Measurements from ENCODE around the gene RIPPLY2. TPM values are rescaled to one million over a fixed set of nuclear protein-coding genes. Genes with fewer than 3 reads are reported as not detected.

Gene RIPPLY2
- total and polyA plus RNA-seq, 2 of the 4 experiments (the other 2 are of a cell fraction), result 0.32 TPM; not detected in 1

DNA sequence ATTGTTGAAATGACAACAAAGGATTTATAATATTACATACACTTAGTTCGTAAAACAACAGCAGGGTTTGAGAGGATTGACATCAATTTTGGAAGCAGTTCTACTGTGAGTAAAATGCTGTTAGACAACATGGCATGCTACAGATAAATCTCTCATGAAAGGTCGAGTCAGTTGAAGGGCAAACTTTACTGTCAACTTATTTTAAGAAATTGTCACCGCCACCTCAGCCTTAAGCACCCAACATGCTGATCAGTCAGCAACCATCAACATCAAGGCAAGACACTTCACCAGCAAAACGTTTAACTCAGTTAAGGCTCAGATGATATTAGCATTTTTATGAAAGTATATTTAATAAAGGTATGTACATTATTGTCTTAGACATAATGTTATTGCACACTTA lies 37.4 kb downstream of the RIPPLY2 start:
- no peak for ATAC-seq (ENCODE audit: low read depth)
- no CpG with 5 or more reads among the region's 4 CpGs for WGBS, 2 experiments (ENCODE audit: extremely low coverage in 2 of 2, insufficient read length in 1 of 2)
- intact Hi-C loops (cut with micrococcal nuclease), result no loop called here
- Histone ChIP-seq H3K14ac (replicated peaks; ENCODE audit: low read depth, low read length) (no peak overlapping the region), H3K18ac (ENCODE audit: low read depth, low read length) (no peak overlapping the region), H3K23ac (ENCODE audit: low read depth, low read length) (no peak overlapping the region), H2BK20ac (ENCODE audit: low read depth, low read length) (no peak overlapping the region), H3K27me3 (ENCODE audit: control insufficient read depth, insufficient read depth, low read length) (no peaks in the 10 kb centered on the region), H2BK120ac (ENCODE audit: low read depth, low read length) (no peak overlapping the region), H2AFZ (replicated peaks; ENCODE audit: low read length, poor library complexity) (no peak overlapping the region), H2AK9ac (replicated peaks; ENCODE audit: low read depth, low read length, poor library complexity) (no peak overlapping the region), H4K20me1 (ENCODE audit: insufficient read depth, low read length) (no peaks in the 10 kb centered on the region; the same call in 1 of the 2 replicates), H3K9me3 (ENCODE audit: control insufficient read depth, insufficient read depth, low read length) (no peaks in the 10 kb centered on the region), H2AK5ac (ENCODE audit: low read depth, low read length) (no peak overlapping the region), H4K91ac (ENCODE audit: insufficient read depth, low read depth, low read length) (no peak overlapping the region), H3K36me3 (ENCODE audit: control insufficient read depth, insufficient read depth, low read length) (no peaks in the 10 kb centered on the region), H3K56ac (ENCODE audit: extremely low read depth, insufficient read depth, low read length) (no peak overlapping the region), H2BK5ac (ENCODE audit: low read depth, low read length, poor library complexity, severe bottlenecking) (no peak overlapping the region), H2BK15ac (ENCODE audit: low read depth, low read length) (no peak overlapping the region), H4K5ac (ENCODE audit: low read depth, low read length) (no peak overlapping the region), H3K4me2 (ENCODE audit: low read depth, low read length) (no peak overlapping the region), H3K4me3 (ENCODE audit: insufficient read depth, low read depth, low read length) (no peak overlapping the region), H3K4ac (ENCODE audit: low read depth, low read length) (no peak overlapping the region), H3K27ac (ENCODE audit: insufficient read depth, low read length) (no peak overlapping the region), H3K9me1 (ENCODE audit: insufficient read depth, low read length) (no peaks in the 10 kb centered on the region), H3K9ac (ENCODE audit: low read depth, low read length) (no peak overlapping the region), H3K79me1 (ENCODE audit: low read depth in 1 of 2, low read length in 2 of 2) (peaks cover 7 to 12% of the 10 kb centered on the region in 2 experiments; a peak in 3 of 4 replicates), H3K4me1 (ENCODE audit: control insufficient read depth, insufficient read depth, low read length) (no peaks in the 10 kb centered on the region), H4K8ac (ENCODE audit: low read depth in 2 of 2, low read length in 2 of 2) (no peak overlapping the region)
- TF ChIP-seq NFE2L2 (IDR thresholded peaks at IDR 0.05; ENCODE audit: low read depth, low read length) (no peak), CHD1 (IDR thresholded peaks at IDR 0.05; ENCODE audit: low read depth, low read length) (no peak), MXI1 (IDR thresholded peaks at IDR 0.05; ENCODE audit: borderline replicate concordance, low read depth, low read length) (no peak), MAFK (IDR thresholded peaks at IDR 0.05; ENCODE audit: low read depth, low read length) (no peak), RFX5 (IDR thresholded peaks at IDR 0.05; ENCODE audit: low read depth, low read length) (no peak), POLR2A (IDR thresholded peaks at IDR 0.05; ENCODE audit: low read depth, low read length) (no peak), FOS (IDR thresholded peaks at IDR 0.05; ENCODE audit: low read depth, low read length) (no peak), BHLHE40 (IDR thresholded peaks at IDR 0.05; ENCODE audit: low read depth, low read length) (no peak), RAD21 (IDR thresholded peaks at IDR 0.05; ENCODE audit: low read length) (no peak), RCOR1 (IDR thresholded peaks at IDR 0.05; ENCODE audit: insufficient replicate concordance, low read length) (no peak), MAZ (IDR thresholded peaks at IDR 0.05; ENCODE audit: borderline replicate concordance, low read depth, low read length) (no peak), CEBPB (IDR thresholded peaks at IDR 0.05; ENCODE audit: low read depth, low read length) (no peak), SMC3 (IDR thresholded peaks at IDR 0.05; ENCODE audit: low read depth, low read length) (no peak)
- TF ChIP-seq, protein P1, sequence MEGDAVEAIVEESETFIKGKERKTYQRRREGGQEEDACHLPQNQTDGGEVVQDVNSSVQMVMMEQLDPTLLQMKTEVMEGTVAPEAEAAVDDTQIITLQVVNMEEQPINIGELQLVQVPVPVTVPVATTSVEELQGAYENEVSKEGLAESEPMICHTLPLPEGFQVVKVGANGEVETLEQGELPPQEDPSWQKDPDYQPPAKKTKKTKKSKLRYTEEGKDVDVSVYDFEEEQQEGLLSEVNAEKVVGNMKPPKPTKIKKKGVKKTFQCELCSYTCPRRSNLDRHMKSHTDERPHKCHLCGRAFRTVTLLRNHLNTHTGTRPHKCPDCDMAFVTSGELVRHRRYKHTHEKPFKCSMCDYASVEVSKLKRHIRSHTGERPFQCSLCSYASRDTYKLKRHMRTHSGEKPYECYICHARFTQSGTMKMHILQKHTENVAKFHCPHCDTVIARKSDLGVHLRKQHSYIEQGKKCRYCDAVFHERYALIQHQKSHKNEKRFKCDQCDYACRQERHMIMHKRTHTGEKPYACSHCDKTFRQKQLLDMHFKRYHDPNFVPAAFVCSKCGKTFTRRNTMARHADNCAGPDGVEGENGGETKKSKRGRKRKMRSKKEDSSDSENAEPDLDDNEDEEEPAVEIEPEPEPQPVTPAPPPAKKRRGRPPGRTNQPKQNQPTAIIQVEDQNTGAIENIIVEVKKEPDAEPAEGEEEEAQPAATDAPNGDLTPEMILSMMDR (conservative IDR thresholded peaks at IDR 0.05; ENCODE audit: low read depth, low read length), result no peak
- TF ChIP-seq, protein P2, sequence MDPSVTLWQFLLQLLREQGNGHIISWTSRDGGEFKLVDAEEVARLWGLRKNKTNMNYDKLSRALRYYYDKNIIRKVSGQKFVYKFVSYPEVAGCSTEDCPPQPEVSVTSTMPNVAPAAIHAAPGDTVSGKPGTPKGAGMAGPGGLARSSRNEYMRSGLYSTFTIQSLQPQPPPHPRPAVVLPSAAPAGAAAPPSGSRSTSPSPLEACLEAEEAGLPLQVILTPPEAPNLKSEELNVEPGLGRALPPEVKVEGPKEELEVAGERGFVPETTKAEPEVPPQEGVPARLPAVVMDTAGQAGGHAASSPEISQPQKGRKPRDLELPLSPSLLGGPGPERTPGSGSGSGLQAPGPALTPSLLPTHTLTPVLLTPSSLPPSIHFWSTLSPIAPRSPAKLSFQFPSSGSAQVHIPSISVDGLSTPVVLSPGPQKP (IDR thresholded peaks at IDR 0.05; ENCODE audit: borderline replicate concordance, low read depth, low read length), result no peak
- TF ChIP-seq, protein P3, sequence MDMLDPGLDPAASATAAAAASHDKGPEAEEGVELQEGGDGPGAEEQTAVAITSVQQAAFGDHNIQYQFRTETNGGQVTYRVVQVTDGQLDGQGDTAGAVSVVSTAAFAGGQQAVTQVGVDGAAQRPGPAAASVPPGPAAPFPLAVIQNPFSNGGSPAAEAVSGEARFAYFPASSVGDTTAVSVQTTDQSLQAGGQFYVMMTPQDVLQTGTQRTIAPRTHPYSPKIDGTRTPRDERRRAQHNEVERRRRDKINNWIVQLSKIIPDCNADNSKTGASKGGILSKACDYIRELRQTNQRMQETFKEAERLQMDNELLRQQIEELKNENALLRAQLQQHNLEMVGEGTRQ (IDR thresholded peaks at IDR 0.05; ENCODE audit: low read depth, low read length), result no peak
- ChIA-PET POLR2A (ENCODE audit: unreplicated experiment) (no interaction called here), CTCF (interaction anchor here (0.9 kb wide), 1 partner anchor 331 kb away, joined by 4 read pairs; no protein-coding TSS in a partner anchor)
- DNase-seq, result no peak
- in situ Hi-C loops (cut with MboI; ENCODE audit: low sequenced_read_pairs), result loop anchor here (5.0 to 25.0 kb wide), 2 partner anchors 332 to 1422 kb away; no protein-coding TSS in a partner anchor
- dilution Hi-C loops (cut with HindIII; ENCODE audit: low sequenced_read_pairs, unreplicated experiment), result no loop called here
- BruUV-seq (replicated peaks), result no TSS peak
